ENCODE results near the gene VASH1.

The VASH1 gene

DNA sequence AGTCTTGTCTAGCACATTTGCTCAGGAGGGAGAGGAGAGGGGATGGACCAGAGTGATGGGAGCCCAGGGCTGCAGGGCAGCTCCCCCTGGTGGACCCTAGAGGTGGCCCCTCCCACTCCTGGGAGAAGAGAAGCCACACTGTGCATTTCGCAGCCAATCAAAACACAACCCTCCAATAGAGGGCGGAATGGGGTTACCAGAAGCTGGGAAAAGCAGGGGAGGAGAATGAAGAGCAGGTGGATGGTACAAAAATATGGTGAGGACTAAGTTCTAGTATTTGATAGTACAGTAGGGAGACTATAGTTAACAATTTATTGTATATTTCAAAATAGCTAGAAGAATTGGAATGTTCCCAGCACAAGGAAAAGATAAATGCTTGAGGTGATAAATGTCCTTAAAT is 23.6 kb downstream of the VASH1 start:
- DNase-seq (ENCODE audit: low read depth): peak; percentile 18

DNA sequence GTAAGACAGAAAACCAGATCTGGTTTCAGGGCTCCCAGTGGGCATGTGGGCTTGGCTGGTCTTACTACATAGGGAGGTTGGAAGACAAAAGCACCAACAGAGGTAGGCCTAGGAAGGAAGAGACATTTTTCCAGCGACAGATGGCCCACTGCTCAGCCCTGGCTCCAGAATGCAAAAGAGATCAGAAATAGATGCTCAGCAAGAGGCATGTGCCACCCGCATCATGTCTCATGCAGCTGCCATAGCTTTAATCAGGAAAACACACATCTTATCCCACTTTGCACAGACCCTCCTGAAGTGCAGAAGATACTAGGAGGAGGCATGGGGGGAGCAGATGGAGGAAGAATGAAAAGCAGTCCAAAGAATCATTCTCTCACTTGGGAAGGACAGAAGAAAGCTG is 25.3 kb downstream of the VASH1 start:
- no peak for DNase-seq (ENCODE audit: low read depth)

- DNase-seq (ENCODE audit: low read depth): no peak
Observed at GRCh38 chr14:76792422-76792821, 31.2 kb downstream of the VASH1 start.

DNA sequence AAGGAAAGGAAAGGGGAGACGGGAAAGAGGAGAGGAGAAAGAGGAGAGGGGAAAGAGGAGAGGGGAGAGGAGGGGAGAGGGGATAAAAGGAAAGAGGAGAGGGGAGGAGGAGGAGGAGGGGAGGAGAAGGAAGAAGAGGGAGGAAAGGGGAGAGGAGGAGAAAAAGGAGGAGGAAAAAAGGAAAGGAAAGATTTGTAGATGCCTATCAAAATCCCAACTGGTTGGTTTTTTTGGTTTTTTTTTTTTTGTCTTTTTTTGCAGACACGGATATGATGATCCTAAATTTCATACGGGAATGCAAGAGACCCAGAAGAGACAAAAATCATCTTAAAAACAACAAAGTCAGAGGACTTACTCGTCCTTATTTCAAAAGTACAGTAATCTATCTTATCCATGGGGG is 32.1 kb downstream of the VASH1 start:
- DNase-seq (ENCODE audit: low read depth): no peak

- no peak for DNase-seq (ENCODE audit: low read depth)
Observed at GRCh38 chr14:76793956-76794355, 32.7 kb downstream of the VASH1 start.

DNA sequence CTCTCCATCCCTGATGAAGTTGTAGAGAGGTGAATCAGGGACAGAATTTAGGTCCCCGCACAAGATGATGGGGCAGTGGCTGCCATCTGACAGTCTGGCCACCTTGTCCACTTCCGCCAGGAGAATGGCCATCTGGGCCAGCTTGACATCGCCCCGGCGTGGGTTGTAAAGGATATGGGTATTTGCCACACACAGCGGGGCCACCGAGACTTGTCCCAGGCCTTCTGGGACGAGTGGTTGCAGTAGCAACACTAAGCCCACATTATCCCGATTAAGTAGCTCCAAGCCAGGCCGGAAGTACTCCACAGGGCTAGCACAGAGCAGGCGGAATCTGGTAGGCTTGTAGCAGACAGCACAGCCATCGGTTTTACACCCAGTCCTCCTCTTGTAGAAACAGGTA is 45.2 kb downstream of the VASH1 start:
- DNase-seq (ENCODE audit: low read depth): no peak

- DNase-seq (ENCODE audit: low read depth): no peak
Observed at GRCh38 chr14:76808011-76808410, 46.7 kb downstream of the VASH1 start.

- no peak for DNase-seq (ENCODE audit: low read depth)
Observed at GRCh38 chr14:76808990-76809389, 47.7 kb downstream of the VASH1 start.

GRCh38 chr14:76810525-76810924 is 49.3 kb downstream of the VASH1 start:
- no peak for DNase-seq (ENCODE audit: low read depth)

DNA sequence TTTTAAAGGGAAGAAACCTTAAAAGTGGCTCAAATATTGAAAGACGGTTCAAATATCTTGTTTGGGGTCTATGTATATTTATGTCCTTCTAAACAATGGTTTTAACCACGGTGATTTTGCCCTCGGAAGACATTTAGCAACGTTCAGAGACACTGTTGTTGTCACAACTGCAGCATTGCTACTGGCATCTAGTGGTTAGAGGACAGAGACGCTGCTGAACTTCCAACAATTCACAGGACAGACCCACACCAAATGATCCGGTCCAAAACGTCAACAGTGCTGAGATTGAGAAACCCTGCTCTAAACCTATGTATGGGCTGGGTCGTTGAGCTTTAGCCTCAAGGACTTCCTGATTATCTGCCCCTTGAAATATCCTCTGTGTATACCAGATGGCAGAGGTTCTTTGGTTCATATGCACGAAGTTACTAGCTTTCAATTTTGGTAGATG is 49.7 kb downstream of the VASH1 start:
- DNase-seq (ENCODE audit: low read depth): no peak

DNA sequence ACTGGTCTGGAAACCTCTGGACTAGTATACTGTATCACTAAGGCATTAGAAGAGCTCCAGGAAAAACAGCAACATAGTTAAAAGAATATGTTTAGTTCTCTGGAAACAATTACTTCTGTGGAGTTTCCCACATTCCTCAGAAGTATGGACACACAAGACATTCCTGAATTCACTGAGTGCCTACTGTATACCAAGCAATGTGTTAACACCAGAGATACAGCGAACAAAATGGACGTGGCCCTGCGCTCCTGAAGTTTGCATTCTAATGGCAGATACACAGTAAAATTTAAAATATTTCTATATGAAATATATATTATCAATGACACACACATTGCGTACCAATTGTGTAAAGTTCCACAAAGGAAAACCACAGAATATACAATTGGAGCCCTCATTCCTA is 50.3 kb downstream of the VASH1 start:
- no peak for DNase-seq (ENCODE audit: low read depth)

GRCh38 chr14:76812093-76812421 is 50.8 kb downstream of the VASH1 start:
- DNase-seq (ENCODE audit: low read depth): no peak

DNA sequence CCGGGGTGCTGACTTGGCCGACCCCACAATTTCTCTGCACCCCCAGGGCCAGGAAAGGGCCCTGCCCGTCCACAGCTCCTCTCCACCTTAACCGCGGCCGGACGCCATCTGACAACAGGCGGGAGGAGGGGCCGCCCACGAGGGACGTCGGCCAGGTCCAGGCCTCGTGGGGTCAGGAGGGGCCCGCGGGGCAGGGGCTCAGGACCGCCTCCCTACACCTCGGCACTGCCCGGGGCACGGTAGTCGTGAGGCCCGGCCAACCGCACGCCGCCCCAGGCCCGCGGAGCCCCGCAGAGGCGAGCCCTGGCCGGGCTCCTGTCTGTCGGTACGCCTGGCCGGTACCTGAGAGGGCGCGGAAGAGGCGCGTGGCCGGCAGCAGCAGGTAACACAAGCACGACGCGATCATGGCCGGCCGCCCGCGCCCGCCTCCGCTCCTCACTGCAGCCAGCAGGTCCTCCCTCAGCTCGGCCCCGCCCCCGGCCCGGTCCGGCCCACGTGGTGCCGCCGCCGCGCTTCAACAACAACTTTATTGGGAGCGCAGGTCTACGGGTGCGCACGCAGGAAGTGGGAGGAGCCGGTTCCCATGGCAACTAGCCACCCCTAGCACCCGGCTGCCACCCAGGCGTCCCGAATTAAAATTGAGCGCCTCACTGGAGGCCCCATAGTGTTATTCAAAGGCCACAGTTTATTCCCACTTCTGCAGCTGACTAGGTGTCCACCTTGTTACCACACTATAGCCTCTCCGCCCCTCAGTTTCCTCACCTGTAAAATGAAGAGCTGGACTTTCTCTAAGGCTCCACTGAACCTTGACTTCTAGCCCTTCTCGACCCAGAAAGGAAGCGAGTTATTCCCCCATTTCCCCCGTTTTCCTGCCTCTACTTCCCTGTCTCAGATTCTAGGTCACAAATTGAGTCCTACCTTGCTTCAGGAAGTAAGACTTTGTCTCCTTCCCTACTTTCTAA is 51.4 kb downstream of the VASH1 start, which contains the start of gene ANGEL1:
ANGEL1 (minus strand) TSS at position 461 of the 962 bp plus-strand sequence; CDS start at position 406, 55 bp downstream.
- DNase-seq (ENCODE audit: low read depth): peak; percentile 97

DNA sequence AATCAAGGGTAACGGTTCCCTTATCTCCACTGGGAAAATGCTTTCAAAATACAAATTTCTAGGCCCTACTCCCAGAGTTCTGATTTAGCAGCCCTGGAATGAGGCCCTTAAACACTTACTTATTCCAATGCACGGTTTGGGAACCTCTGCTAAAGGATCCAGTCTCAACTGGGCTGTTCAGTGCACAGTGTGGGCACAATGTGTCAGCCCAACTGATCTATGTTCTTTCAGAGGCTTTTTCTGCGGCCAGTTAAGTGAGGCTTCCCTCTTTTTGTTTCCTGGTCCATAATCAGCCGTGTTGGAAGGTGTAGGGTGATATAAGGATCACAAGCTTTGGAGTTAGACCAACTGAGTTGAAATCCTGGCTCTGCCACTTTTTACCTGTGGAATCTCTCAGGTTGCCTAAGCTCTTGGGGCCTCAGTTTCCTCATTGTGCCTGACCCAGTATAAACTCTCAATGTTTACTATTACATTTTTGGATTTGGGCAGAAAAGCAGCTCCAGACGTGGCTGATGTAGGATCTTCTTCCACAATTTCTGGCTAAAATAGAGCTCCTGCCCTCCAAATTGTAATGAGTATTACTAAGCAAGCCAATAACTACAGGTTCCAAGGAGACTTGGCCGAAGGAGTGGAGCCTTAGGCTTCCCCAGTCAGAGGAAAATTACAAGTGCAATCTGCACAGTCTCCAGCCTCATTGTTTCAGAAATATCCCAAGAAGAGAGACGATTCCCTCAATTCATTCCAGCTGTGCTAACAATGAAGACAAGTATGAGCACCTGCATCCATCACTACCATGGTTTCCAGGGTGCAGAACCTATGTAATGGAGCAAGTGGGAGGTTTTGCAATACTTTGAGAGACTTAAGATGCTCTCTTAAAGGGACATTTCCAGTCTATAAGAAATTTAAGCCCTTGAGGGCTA is 53.7 kb downstream of the VASH1 start:
- no peak for DNase-seq (ENCODE audit: low read depth)

DNA sequence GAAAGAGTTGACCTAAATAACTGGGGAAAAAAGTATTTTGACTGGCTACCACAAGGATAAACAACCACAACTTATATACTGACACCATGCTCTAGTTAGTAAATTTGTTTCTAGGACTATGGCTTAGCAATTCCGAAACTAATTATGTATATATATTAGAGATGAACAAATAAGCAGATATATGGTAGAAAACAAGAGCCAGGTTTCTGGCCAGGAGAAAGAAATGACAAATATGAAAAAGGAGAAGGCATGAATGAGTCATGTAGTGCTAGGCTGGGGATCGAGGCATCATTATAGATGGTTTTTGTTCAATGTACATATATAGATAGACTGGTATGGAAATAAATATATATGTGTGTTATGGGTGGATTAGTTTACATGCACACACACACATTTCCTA is 59.4 kb downstream of the VASH1 start:
- DNase-seq (ENCODE audit: low read depth): no peak

GRCh38 chr14:76826122-76826521 is 64.9 kb downstream of the VASH1 start, which contains the start of gene LRRC74A:
Gene LRRC74A (plus strand): TSS chr14:76826408. CDS start chr14:76826698, 290 bp downstream.
- DNase-seq (ENCODE audit: low read depth): no peak

GRCh38 chr14:76827696-76828296 is 66.5 kb downstream of the VASH1 start:
- DNase-seq (ENCODE audit: low read depth): no peak

DNA sequence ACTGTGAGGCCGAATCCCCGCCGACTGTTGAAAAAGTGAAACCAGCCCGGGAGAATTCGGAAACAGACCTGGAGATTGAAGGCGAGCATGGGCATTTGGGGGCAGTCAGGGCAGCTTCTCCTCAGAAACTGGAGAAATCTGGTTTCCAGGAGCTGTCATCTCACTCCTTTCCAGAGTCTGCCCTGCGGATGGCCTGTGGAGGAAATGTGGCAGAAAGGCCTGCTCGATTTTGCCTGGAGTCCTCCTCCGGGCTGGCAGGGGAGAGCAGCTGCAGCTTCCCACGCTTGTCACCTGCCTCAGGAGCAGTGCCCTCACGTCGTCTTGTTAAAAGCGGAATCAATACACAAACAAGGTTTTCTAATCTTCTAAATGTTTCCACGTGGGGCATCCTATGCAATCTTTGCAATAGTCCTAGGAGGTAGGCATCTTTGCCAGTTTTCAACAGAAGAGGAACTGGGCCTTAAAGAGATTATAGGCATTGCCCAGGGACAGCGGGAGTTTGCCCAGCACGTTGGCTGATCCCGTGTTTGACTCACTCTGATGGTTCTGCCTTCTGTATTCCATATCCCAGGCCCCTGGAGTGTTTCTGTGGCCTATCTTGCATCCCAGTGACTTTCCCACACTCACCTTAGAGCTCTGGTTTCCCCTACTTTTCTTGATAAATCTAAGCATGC is 67.2 kb downstream of the VASH1 start:
- DNase-seq (ENCODE audit: low read depth): no peak

DNA sequence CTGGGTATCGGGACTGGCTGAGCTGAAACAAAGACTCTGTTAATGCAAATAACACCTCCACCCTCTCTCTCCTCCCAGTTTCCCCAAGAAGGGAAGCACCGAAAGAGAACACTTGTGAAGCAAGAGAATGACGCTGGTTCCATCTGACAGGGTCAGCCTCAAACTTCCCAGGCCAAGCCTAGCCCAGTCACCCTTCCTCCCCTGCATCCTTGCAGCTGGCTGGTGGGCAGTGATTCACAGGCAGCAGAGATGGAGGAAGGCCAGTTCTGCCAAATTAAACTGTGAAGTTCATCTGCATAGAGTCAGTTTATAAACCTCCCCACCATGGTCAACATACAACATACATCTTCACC is 67.7 kb downstream of the VASH1 start:
- DNase-seq (ENCODE audit: low read depth): no peak

DNA sequence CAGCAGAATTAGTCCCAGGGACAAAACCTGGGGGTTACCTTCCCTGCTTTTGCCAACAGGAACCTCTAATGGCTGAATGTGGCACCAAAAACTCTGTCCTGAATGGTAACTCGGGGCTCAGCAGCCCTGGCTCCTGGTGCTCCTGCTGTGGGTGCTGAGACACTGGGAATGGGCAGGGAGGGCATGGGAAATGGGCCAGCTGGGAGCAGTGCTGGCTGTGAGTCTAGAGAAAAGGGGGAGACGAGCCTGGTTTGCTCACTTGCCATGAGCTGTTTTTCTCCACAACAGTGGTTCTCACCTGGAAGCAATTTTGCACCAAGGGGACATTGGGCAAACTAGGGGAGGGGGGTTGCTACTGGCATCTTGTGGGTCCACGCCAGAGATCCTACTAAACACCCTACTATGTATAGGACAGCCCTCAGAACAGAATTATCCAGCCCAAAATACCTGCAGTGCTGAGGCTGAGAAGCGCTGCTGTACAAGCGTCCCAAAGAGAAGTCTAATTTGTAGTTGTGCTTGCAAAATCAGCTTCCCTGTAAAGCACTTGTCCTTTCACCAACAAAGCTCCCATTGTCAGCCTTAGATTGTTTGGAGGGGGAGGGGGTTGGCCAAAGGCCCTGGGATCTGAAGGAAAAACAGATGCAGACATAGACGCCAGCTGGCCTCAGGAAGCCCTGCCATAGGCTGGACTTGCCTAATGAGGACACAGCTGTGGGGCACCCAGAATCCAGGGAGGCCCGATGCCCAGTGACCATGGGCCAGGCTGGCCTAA is 68.6 kb downstream of the VASH1 start:
- DNase-seq (ENCODE audit: low read depth): no peak

DNA sequence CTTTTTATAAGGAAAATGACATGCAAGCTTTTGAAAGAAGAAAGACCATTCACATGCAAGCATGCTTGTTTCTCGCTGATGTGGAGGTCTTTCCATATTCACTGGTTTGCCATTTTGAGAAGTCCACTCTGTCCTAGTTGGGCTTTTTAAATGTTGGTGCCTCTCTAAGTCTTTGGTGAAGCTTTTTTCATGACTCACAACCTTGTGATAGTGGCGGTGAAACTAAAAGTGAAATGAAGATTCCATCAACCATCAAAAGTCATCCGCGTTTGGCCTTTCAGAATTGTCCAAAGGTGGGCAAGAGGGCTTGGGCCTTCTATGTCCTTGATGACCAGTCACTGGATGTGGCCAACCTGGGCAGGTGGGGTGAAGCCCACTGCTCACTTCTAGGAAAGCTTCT is 69.3 kb downstream of the VASH1 start:
- no peak for DNase-seq (ENCODE audit: low read depth)

Data from stimulated activated CD8-positive, alpha-beta memory T cell treated with anti-CD3 and anti-CD28 coated beads, Interleukin-12 subunit alpha, Interleukin-12 subunit beta, amount 100 ng/mL, for 1 hour (primary cell).